Measurements from ENCODE around the gene SAMHD1. TPM values are rescaled to one million over a fixed set of nuclear protein-coding genes. Genes with fewer than 3 reads are reported as not detected.

Gene SAMHD1
- total and polyA plus RNA-seq, 8 donors, result 38.7 to 151 (median 85.5) TPM

GRCh38 chr20:36883977-36884535, 67.5 kb downstream of the SAMHD1 start:
- intact Hi-C loops (cut with DNase I; ENCODE audit: low total_unique reads), result no loop called here
- Histone ChIP-seq H3K4me1 (peaks cover 4 to 18% (median 13%) of the 10 kb centered on the region in 4 donors), H3K9me3 (no peaks in the 10 kb centered on the region), H3K27ac (no peak overlapping the region), H3K27me3 (no peaks in the 10 kb centered on the region), H3K4me3 (no peak overlapping the region), H3K36me3 (peaks cover 0 to 4% (median 3%) of the 10 kb centered on the region in 4 donors)
- WGBS, 5 donors, result 74 to 88% (median 85%) methylated on average over 6 of the region's 6 CpGs
- TF ChIP-seq EP300 (IDR thresholded peaks at IDR 0.05) (no peak), CTCF (IDR thresholded peaks at IDR 0.05) (no peak), POLR2AphosphoS5 (IDR thresholded peaks at IDR 0.05) (no peak), POLR2A (IDR thresholded peaks at IDR 0.05) (no peak)
- DNase-seq, result no peak

- H3K27me3 ChIP-seq, result no peaks in the 10 kb centered on the region
- H3K27ac ChIP-seq, result no peak overlapping the region
- 50 to 67% (median 52%) methylated on average over 4 of the region's 4 CpGs for WGBS, 5 donors
Observed at GRCh38 chr20:36881888-36882287, 69.6 kb downstream of the SAMHD1 start.

GRCh38 chr20:36881331-36881730, 70.2 kb downstream of the SAMHD1 start:
- TF ChIP-seq EP300 (IDR thresholded peaks at IDR 0.05) (no peak), POLR2AphosphoS5 (IDR thresholded peaks at IDR 0.05) (no peak), CTCF (IDR thresholded peaks at IDR 0.05) (no peak), POLR2A (IDR thresholded peaks at IDR 0.05) (no peak)
- DNase-seq, result no peak
- Histone ChIP-seq H3K36me3 (no peaks in the 10 kb centered on the region), H3K4me1 (peaks cover 0 to 5% (median 0%) of the 10 kb centered on the region in 4 donors), H3K4me3 (no peak overlapping the region), H3K27me3 (no peaks in the 10 kb centered on the region), H3K9me3 (no peaks in the 10 kb centered on the region), H3K27ac (no peak overlapping the region)
- intact Hi-C loops (cut with DNase I; ENCODE audit: low total_unique reads), result no loop called here
- WGBS, 5 donors, result 85 to 92% (median 86%) methylated on average over 16 of the region's 16 CpGs

More at GRCh38 chr20:36881888-36882287, 69.6 kb downstream of the SAMHD1 start:
- no peak for DNase-seq
- H3K4me3 ChIP-seq, result no peak overlapping the region
- no peak for TF ChIP-seq POLR2AphosphoS5 (IDR thresholded peaks at IDR 0.05)
- no peak for TF ChIP-seq CTCF (IDR thresholded peaks at IDR 0.05)
- TF ChIP-seq EP300 (IDR thresholded peaks at IDR 0.05), result no peak
- no peak for TF ChIP-seq POLR2A (IDR thresholded peaks at IDR 0.05)
- no peaks in the 10 kb centered on the region for H3K9me3 ChIP-seq
- intact Hi-C loops (cut with DNase I; ENCODE audit: low total_unique reads), result no loop called here
- H3K4me1 ChIP-seq, result peaks cover 0 to 8% (median 3%) of the 10 kb centered on the region in 4 donors
- H3K36me3 ChIP-seq, result no peaks in the 10 kb centered on the region

GRCh38 chr20:36880741-36881250, 70.7 kb downstream of the SAMHD1 start:
- Histone ChIP-seq H3K4me3 (no peak overlapping the region), H3K27me3 (no peaks in the 10 kb centered on the region), H3K9me3 (no peaks in the 10 kb centered on the region), H3K27ac (no peak overlapping the region), H3K4me1 (peaks cover 0 to 5% (median 0%) of the 10 kb centered on the region in 4 donors), H3K36me3 (no peaks in the 10 kb centered on the region)
- WGBS, 5 donors, result 81 to 91% (median 89%) methylated on average over 11 of the region's 11 CpGs
- DNase-seq, result no peak
- TF ChIP-seq POLR2A (IDR thresholded peaks at IDR 0.05) (no peak), EP300 (IDR thresholded peaks at IDR 0.05) (no peak), CTCF (IDR thresholded peaks at IDR 0.05) (no peak), POLR2AphosphoS5 (IDR thresholded peaks at IDR 0.05) (no peak)
- intact Hi-C loops (cut with DNase I; ENCODE audit: low total_unique reads), result no loop called here
